DMS153 treated with DMSO at 0.1 percent for 48 hours (cell line): ENCODE results near the gene ROBO1.
A peak's percentile ranks its signal among the peaks of the same experiment; 100 is the strongest.

Experiments
- DNase-seq: peaks from one replicate; lab custom pipeline; 2025; ENCODE audit not compliant: unreplicated experiment; lab: John Stamatoyannopoulos, UW

ROBO1 gene

GRCh38 chr3:79027593-79027992, 740.2 kb downstream of the ROBO1 start:
- DNase-seq: no peak

GRCh38 chr3:79019924-79020173, 747.9 kb downstream of the ROBO1 start:
- no peak for DNase-seq

- DNase-seq: peak; percentile 62
These were observed 748.5 kb downstream of the ROBO1 start for GRCh38 chr3:79019137-79019923.

DNA sequence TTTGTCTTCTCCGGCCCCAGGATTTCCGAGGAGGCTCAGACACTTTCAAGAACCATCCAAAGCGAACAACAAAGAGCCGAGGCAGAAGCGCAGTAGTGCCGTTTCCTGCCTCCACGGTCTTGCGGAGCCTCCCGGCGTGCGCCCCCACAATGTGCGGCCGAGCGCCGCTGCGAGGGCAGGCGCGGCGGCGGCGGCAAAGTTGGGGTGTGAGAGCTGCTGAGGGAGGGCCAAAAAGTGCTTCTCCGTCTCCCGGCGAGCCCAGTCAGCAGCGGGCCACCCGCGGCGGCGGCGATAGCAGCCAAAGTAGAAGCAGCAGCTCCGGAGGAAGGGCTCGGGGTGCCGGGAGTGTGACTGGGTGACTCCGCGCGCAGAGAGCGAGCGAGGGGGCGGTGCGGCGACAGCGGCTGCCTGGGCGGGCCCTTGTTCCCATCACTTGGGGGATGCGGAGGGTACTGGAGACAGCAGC, 749.1 kb downstream of the ROBO1 start:
- DNase-seq: no peak

GRCh38 chr3:79018265-79018664, 749.5 kb downstream of the ROBO1 start:
- DNase-seq: no peak

- no peak for DNase-seq
These were observed 751.0 kb downstream of the ROBO1 start for GRCh38 chr3:79016587-79017376.

- DNase-seq: no peak
These were observed 751.9 kb downstream of the ROBO1 start for GRCh38 chr3:79015854-79016253.

DNA sequence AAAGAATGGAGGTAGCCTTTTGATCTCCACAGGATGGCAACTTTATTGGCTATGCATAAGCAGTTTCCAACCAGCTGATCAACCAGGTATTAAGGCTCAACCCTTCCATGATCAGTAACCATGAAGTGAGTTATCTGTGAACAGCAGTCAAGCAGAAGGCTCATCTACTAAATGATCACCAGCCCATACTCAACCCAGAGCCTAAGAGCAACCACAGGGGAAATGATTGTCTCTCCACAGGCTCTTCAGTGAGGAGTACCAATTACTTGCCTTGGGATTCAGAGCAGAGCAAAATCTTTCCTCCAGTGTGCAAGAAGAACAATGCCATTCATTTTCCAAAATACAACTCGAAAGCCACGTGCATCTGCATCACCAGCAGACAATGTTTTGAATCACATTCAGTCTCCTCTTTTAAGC, 754.8 kb downstream of the ROBO1 start:
- DNase-seq: no peak

DNA sequence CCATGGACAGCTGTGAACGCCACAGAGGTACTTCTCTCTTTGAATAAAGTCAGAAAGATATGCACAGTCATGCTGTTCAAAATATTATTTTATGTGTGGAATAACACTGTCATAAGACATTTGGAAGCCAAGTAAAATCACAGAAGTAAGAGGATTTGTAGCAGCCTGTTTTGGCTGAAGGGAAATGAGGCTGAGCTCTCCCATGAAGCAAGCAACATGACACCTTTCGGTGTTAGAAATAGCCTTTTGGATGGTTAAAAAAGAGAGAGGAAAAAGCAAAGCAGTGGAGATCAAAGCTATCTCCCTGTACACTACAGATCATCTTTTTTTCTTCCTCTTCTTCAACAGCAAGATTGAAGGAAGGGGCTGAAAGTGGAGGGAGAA, 755.3 kb downstream of the ROBO1 start:
- DNase-seq: no peak

DNA sequence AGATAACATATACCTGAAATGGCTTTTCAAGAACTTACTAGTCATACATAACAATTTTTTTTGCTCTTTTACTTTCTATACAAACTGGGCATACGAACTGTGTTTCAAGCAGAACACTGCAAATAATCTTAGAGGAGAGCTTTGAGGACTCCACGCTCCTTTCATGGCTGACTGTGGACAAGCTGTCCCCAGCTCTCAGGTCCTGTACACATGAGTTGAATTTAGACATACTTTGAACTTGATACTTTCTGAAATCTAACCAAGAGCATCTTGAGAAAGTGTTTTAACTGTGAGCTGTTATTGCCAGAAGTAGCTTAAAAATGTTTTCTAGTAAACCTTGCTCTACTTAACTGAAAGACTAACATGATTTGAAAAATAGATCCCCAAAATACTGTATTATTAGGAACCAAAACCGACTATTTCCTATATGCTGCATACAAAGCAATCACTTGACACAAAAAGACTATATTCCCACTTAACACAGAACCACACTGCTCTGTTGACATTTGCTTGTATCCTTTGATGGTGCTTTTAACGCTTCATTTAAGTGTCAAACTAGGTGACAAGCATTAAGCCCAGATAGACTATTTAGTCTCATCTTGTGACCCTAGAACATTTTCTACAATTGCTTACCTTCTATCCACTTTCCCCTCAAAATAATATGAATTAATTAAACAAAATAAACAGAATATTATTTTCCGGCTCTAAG, 755.8 kb downstream of the ROBO1 start:
- no peak for DNase-seq

GRCh38 chr3:79009861-79010260, 757.9 kb downstream of the ROBO1 start:
- no peak for DNase-seq

- DNase-seq: no peak
These were observed 761.7 kb downstream of the ROBO1 start for GRCh38 chr3:79006077-79006476.

DNA sequence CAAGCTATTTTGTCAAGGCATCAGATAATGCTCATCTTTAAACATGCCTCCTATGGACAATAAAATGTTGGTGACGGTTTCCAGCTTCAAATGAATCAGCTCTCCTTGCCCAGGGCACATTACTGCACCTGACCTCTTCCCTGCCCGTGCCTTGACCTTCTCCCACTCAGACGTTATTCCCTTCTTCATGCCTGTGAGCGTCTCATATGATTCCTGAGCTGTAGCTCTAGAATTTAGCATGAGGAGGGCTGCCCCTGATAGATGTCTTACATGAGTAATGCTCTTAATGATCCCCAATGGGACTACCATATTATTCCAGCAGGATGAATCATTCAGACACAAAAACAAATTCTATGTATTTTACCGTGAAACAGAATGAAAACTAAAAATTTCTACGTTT, 762.7 kb downstream of the ROBO1 start:
- DNase-seq: no peak

DNA sequence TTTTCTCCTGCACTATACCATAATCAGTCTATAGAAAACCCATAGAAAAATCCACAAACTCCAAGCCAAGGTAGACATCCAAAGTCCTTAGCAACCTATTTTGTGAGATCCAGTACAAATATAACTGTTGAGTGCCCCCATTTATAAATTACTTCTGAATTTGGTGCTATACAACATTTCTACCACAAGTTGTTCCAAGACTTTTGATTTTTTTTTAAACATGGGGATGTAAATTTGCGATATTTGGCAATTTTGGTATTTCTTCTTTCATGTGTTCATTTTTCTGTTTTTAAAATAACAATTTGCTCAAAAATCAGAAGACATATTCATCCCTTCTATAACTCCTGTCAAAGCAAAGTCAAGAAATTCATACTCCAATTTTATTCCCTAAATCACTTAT, 763.8 kb downstream of the ROBO1 start:
- DNase-seq: no peak

DNA sequence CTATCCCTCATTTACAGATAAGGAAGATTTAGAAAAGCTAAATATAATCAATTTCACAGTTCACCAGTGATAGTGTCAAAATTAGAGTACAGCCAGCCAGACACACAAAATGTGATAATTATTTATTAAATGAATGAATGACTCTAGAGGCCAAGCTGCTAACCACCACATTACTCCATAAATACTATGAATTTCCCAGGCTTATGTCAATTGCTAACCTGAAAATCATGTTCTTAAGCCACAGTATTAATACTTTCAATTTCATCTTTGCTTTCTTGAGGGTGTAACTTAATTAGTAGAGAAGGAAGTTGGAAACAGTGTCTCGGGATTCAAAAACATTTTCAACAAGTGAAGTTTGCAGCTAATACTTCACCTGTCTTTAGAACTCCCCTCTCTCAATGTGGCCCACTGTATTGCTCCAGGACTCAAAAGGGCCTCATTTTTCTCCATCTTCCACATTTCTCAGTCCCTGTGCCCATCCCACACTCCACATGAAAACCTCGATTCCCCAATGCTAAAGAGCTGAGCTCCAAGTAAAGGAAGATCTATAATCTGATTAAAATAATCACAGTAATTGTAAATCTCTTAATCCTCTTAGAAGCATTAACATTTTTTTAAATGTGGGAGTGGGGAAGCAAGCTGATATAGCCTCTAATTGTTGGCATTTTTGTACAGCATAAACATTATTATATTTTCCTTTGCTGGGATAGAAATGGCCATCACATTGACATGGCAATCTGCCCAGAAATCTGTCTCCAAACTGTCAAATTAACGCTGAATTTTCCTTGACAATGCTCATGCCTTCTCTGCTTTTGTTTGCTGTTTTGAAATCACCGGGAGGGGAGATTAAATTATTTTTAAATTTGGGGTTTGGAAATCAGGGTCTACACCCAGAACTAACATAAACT, 765.1 kb downstream of the ROBO1 start:
- no peak for DNase-seq

DNA sequence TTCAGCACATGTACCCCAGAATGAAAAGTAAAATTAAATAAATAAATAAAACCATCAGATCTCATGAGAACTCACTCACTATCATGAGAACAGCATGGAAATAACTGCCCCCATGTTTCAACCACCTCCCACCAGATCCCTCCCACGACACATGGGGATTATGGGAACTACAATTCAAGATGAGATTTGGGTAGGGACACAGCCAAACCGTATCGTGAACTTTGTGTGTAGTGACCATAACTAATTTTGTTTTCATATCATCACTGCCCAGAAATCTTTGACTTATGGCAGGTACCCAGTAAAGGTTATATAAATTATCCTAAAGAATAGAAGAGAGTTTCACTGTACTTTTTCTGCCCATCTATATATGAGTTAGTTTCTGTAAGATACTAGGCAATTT, 766.5 kb downstream of the ROBO1 start:
- DNase-seq: no peak

- DNase-seq: no peak
These were observed 768.7 kb downstream of the ROBO1 start for GRCh38 chr3:78999139-78999538.

DNA sequence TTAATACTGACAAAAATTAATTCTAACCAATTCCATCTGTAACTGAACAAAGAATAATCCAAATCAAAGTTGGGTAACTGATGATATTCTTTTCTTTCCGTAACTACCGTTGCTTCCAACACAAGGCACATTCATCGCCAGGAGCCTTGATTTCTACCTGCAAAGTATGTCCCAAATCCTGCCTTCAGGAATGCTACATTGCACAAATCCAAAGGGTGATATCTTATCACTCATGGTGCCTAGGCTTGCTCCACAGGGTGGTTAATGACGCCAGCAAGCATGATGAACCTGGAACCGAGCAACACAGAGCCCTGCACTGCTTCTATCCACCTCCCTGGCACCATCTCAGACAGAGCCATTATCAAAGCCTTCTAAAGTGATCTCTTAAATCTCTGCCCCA, 772.7 kb downstream of the ROBO1 start:
- DNase-seq: no peak

DNA sequence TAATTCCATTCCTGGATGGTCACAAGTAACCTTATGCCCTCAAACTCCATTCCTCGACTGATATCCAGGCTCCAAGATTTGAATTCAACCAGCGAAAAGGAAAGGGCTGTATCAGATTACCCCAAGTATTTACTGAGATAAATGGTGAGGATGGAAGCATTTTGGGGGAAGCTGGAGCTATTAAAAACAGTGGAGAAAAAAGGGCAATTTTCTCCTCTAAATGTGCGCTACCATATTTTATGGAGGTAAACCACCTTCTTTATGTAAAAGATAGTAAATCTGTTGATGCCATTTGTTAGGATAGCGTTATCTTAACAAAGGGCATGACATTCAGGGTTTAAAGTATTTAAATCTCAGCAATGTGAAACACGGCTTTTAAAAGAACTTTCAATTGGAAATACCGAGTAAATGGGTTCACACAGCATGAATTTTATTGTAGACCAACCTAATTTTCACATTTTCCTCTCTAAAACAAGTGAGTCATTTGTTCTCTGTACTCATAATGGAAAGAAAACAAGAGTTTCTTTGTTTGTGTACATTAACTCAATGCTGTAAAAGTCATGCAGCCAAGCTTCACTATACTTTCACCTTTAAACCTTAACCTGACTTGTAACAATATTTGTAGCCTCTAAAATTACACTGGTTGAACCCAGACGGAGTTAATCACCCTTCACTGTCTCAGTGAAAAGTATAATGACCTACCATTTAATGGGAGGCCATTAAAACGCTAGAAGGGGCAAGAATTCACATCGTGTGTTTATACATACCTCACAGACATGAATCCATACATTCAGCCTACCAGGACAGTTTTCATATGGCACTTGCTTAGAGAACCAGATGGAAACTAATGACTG, 773.4 kb downstream of the ROBO1 start:
- no peak for DNase-seq

DNA sequence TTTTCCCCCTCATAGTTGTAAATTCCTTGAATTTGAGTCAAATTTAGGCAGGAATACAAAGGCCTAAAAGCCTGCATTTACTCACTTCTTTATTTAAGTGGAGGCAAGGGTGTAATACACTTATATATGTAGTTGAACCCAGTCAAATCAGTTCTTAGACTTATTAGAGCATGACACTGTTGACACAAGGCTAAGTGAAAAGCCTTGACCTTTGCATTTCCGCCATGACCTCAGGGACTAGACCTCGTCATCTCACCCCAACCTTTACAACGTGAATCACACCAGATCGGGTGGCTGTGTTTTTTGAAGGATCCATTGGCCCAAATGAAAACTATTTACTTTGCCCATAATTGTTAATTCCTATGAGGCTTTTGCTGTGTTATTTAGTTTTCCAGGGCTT, 774.4 kb downstream of the ROBO1 start:
- no peak for DNase-seq
